Camera-type eye (tissue), 1 donor: ENCODE measurements around the gene KRTAP10-9. TPM values are rescaled to one million over a fixed set of nuclear protein-coding genes. Genes with fewer than 3 reads are reported as not detected.

Experiments used
- total RNA-seq: library from RNA; depleted of rRNA; stranded (reverse); fragments of >200 nt; gene quantifications from one replicate; pipeline ENCODE4 v1.2.3, GENCODE V29; 2014

KRTAP10-9 gene, protein sequence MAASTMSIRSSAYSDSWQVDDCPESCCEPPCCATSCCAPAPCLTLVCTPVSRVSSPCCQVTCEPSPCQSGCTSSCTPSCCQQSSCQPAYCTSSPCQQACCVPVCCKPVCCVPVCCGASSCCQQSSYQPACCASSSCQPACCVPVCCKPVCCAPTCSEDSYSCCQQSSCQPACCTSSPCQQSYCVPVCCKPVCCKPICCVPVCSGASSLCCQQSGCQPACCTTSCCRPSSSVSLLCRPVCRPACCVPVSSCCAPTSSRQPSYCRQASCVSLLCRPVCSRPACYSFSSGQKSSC
- total RNA-seq, result not detected

DNA sequence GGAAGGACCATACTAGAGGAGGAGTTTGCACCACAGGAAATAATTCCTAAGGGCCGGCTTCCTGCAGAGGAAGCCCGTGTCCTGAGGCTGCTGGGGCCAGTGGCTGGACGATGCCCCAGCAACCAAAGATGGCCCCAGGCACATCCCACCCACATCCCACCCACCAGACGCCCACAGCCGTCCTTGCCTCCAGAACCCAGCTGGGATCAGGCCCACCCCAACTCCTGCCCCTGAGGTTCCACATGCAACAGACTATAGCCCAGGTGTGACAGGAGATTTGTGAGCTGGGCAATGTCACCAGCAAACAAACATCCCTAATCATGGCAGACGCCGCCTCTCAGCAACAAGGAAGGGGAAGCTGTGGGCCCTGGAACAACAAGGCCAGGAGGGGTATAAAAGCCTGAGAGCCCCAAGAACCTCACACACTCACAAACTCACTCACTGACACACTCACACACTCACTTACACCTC is at the start of gene KRTAP10-9:
Gene KRTAP10-9, plus strand, starts transcription at position 421 of the 471 bp plus-strand sequence. CDS start 79 bp downstream, outside the sequence.

DNA sequence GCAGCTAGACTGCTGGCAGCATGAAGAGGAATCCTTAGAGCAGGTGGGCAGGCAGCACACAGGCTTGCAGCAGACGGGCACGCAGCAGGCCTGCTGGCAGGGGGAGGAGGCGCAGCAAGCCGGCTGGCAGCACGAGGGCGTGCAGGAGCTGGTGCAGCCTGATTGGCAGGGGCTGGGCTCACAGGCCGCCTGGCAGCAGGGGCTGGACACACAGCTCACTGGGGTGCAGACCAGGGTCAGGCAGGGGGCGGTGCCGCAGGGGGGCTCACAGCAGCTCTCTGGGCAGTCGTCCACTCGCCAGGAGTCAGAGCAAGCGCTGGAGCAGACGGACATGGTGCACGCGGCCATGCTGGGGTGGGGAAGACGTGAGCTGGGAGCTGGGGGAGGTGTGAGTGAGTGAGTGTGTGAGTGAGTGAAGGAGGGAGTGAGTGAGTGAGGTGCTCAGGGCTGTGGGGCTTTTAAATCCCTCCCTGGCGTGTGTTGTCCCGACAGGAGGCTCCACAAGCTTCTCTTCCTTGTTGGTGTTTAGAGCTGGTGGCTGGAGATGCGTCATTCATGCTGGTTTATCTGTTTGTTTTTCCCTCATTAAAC is 46.6 kb upstream of the KRTAP10-9 start, which contains the start of gene KRTAP10-5:
Gene KRTAP10-5, minus strand, starts transcription at position 374 of the 591 bp plus-strand sequence. Its CDS starts 26 bp downstream, at position 348.

DNA sequence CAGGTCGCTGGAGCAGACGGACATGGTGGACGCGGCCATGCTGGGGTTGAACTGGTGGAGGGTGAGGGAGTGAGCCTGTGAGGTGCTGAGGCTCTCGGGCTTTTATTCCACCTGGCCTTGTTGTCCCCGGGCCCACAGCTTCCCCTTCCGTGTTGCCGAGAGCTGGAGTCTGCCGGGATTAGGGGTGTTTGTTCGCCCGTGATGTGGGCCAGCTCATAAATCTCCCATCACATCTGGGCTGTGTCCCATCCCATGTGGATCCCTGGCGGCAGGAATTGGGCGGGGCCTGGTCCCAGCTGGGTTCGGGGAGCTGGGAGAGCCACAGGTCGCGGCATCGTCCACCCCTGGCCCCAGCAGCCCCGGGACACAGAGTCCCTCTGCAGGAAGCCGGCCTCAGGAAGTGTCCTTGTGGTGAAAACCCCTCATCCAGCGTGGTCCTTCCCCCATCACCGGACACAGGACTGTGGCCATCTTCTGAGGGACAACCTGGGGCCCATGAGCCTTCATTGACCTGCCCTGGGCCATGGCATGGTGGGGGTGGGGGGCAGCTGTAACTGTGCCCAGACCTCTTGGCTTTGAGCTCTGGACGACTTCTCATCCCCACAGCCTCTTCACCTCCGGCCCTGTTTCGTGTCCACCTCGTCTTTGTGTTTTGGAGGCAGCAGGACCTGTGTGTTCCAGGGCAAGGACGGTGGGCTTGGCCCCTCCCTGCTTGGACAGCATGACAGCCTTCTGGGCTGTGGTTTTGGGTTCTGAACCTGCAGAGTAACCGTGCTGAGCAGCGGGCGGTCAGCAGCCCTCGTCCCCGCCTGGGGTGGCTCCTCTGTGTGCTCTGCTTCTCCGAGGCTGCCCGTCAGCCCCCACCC is 34.2 kb upstream of the KRTAP10-9 start, which contains the start of gene KRTAP10-6:
Gene KRTAP10-6, minus strand, starts transcription at position 60 of the 866 bp plus-strand sequence. Its CDS starts 21 bp downstream, at position 39.

DNA sequence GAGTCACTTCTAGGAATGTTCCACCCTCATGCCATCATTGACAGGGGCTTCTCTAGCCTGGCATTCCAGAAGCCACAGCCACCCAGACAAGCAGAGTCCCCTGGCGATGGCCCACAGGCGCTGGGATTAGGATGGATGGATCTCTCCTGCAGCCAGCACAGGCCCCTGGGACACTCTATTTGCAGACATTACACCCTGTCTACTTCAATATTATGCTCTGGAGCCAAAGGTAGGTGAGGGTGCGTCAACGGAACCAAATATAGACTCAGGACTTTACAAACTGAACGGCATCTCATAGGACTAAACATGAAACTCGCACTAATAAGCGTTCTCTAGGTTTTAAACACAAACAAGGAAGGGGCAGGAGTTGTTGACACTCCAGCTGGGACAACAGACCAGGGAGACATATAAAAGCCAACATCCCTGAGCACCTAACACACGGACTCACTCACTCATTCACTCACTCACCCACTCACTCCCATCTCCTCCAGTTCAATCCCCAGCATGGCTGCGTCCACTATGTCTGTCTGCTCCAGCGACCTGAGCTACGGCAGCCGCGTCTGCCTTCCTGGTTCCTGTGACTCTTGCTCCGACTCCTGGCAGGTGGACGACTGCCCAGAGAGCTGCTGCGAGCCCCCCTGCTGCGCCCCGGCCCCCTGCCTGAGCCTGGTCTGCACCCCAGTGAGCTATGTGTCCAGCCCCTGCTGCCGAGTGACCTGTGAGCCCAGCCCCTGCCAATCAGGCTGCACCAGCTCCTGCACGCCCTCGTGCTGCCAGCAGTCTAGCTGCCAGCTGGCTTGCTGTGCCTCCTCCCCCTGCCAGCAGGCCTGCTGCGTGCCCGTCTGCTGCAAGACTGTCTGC is 26.5 kb upstream of the KRTAP10-9 start, which contains the start of gene KRTAP10-7:
Gene KRTAP10-7, plus strand, starts transcription at position 480 of the 861 bp plus-strand sequence. Its CDS starts 25 bp downstream, at position 505.

DNA sequence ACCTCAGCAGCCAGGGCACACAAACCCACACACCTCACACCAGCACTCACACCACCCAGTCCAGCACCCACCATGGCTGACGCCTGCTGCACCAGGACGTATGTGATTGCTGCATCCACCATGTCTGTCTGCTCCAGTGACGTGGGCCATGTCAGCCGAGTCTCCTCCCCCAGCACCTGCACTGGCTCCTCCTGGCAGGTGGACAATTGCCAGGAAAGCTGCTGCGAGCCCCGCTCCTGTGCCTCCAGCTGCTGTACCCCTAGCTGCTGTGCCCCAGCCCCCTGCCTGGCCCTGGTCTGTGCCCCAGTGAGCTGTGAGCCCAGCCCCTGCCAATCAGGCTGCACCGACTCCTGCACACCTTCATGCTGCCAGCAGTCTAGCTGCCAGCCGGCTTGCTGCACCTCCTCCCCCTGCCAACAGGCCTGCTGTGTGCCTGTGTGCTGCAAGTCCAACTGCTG is 14.8 kb upstream of the KRTAP10-9 start, which contains the start of gene KRTAP10-8:
Gene KRTAP10-8, plus strand, starts transcription at position 51 of the 458 bp plus-strand sequence. Its CDS starts 22 bp downstream, at position 73.

DNA sequence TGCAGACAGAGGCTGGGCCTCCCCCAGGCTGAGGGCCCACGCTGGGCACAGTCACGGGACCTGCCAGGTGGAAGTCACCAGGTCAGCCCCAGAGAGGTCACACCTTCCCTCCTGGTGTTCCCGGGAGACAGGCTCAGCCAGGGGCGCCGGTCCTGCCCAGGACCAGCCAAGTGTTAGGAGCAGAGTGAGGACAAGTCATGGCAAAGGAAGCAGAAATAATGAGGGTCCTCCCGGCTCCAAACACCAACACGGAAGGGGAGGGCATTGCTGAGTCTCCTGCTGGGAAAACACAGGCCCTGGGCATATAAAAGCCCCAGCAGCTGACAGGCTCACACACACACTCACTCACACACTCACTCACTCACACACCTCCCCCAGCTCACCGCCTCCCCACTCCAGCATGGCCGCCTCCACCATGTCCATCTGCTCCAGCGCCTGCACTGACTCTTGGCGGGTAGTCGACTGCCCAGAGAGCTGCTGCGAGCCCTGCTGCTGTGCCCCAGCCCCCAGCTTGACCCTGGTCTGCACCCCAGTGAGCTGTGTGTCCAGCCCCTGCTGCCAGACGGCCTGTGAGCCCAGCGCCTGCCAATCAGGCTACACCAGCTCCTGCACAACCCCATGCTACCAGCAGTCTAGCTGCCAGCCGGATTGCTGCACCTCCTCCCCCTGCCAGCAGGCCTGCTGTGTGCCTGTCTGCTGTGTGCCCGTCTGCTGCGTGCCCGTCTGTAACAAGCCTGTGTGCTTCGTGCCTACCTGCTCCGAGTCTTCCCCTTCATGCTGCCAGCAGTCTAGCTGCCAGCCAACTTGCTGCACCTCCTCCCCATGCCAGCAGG is 10.3 kb downstream of the KRTAP10-9 start, which contains the start of gene KRTAP10-10:
Gene KRTAP10-10, plus strand, starts transcription at position 339 of the 833 bp plus-strand sequence. Its CDS starts 62 bp downstream, at position 401.

DNA sequence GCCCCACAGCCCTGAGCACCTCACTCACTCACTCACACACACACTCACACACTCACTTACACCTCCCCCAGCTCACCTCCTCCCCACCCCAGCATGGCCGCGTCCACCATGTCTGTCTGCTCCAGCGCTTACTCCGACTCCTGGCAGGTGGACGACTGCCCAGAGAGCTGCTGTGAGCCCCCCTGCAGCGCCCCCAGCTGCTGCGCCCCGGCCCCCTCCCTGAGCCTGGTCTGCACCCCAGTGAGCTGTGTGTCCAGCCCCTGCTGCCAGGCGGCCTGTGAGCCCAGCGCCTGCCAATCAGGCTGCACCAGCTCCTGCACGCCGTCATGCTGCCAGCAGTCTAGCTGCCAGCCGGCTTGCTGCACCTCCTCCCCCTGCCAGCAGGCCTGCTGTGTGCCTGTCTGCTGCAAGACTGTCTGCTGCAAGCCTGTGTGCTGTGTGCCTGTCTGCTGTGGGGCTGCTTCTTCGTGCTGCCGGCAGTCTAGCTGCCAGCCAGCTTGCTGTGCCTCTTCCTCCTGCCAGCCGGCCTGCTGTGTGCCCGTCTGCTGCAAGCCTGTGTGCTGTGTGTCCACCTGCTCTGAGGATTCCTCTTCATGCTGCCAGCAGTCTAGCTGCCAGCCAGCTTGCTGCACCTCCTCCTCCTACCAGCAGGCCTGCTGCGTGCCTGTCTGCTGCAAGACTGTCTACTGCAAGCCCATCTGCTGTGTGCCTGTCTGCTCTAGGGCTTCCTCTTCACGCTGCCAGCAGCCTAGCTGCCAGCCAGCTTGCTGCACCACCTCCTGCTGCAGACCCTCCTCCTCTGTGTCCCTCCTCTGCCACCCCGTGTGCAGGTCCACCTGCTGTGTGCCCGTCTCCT is 19.7 kb downstream of the KRTAP10-9 start, which contains the start of gene KRTAP10-11:
Gene KRTAP10-11, plus strand, starts transcription at position 49 of the 856 bp plus-strand sequence. Its CDS starts 45 bp downstream, at position 94.

DNA sequence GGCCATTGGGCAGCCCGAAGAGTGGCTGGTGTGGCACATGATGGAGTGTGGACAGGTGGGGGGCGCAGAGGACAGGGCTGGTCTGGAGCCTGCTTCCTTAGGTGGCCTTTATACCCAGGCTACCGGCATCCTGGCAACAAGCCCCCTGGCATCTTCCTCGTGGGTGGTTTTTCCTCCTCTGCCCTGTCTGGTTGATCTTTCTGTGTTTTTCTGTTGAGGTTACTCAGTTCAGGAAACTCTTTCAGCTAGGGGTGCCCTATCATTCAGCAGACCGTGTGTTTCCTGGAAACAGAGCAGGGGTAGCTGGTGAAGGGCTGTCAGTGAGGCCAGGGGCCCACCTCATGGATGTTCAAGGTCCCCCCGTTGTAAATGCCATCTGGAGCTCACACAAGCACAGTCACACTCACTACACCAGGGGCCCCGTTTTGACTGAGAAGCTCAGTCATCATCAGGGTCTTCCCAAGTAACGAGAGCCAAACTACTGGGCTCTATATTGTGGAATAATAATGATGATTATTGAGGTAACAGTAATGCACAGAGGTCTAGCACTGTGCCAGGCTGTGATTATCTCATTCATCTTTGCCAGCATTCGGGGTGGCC is 27.8 kb downstream of the KRTAP10-9 start, which contains the start of gene KRTAP12-4:
Gene KRTAP12-4, minus strand, starts transcription at position 84 of the 600 bp plus-strand sequence. Its CDS starts 45 bp downstream, at position 39.

DNA sequence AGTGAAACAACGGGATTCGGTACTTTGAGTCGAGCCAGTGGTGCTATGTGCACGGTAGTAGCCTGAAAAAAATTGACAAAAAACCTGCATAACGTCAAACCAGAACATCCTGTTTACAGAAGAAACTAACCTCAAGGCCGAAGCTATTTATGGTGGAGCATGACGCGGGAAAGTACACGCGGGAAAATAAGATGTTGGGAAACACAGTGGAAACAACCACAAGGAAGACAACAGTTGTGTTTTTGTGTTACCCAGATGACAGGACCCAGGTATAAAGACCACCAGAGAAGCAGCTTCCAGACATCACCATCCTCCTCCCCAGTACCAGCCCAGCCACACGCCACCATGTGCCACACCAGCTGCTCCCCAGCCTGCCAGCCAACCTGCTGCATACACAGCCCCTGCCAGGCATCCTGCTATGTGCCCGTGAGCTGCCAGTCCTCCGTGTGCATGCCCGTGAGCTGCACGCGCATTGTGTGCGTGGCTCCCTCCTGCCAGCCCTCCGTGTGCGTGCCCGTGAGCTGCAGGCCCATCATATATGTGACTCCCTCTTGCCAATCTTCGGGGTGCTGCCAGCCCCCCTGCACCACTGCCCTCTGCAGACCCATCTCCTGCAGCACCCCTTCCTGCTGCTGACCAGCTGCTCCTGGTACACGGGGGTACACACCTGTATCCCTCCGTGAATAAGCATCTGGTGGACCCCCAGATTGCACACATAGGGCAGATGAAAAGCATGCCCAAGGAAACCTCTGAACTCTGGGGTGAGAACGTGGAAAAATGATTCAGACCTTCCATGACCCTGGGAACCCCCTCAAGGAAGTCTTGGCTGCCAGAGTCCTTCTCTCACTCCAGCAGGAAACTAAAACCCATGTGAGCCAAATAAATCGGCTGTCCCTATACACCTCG is 31.0 kb downstream of the KRTAP10-9 start, which contains the start of gene KRTAP12-3:
Gene KRTAP12-3, plus strand, starts transcription at position 298 of the 906 bp plus-strand sequence. Its CDS starts 48 bp downstream, at position 346.

DNA sequence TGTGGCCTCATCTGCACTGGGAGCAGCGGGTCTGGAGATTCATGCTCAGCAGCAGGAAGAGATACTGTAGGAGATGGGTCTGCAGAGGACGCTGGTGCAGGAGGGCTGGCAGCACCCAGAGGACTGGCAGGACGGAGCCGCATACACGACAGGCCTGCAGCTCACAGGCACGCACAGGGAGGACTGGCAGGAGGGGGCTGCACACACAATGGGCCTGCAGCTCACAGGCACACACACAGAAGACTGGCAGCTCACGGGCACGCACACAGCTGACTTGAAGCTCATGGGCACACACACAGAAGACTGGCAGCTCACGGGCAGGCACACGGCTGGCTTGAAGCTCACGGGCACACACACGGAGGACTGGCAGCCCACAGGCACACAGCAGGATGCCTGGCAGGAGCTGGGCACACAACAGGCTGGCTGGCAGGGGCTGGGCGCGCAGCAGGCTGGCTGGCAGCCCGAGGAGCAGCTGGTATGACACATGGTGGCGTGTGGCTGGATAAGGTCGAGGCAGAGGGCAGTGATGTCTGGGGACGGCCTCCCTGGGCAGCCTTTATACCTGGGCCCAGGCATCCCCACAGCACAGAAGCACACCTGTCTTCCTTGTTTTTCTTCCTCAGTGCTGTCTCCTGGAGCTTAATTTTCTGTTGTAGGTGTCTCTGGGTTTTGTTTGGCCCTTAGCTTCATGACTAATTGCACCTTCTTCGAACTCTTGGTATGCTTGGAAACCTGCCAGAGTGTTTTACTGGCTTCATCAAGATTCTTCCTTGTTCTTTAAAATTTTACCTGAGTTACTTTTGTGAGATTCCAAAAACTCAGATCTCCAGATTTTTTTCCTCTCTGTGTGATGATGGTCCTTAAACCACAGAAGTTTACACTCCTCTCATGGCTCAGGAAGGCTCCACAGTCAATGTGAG is 39.8 kb downstream of the KRTAP10-9 start, which contains the start of gene KRTAP12-2:
Gene KRTAP12-2, minus strand, starts transcription at position 527 of the 920 bp plus-strand sequence. Its CDS starts 41 bp downstream, at position 486.

Other genes starting within 250 kb of the KRTAP10-9 start
- 3.4 TPM for gene LRRC3, start 171.6 kb upstream of the KRTAP10-9 start, total RNA-seq
- gene KRTAP10-1, start 86.9 kb upstream of the KRTAP10-9 start, total RNA-seq, result not detected
- not detected for gene KRTAP10-2, start 75.6 kb upstream of the KRTAP10-9 start, total RNA-seq
- not detected for gene KRTAP10-3, start 68.3 kb upstream of the KRTAP10-9 start, total RNA-seq
- gene KRTAP10-4, start 53.4 kb upstream of the KRTAP10-9 start, total RNA-seq, result not detected
- gene KRTAP10-5, start 46.5 kb upstream of the KRTAP10-9 start, total RNA-seq, result not detected
- not detected for gene KRTAP10-6, start 34.6 kb upstream of the KRTAP10-9 start, total RNA-seq
- gene KRTAP10-7, start 26.5 kb upstream of the KRTAP10-9 start, total RNA-seq, result not detected
- gene KRTAP10-8, start 15.0 kb upstream of the KRTAP10-9 start, total RNA-seq, result not detected
- gene KRTAP10-10, start 10.3 kb downstream of the KRTAP10-9 start, total RNA-seq, result not detected
- gene KRTAP10-11, start 19.3 kb downstream of the KRTAP10-9 start, total RNA-seq, result not detected
- not detected for gene KRTAP12-4, start 27.6 kb downstream of the KRTAP10-9 start, total RNA-seq
- not detected for gene KRTAP12-3, start 30.8 kb downstream of the KRTAP10-9 start, total RNA-seq
- gene KRTAP12-2, start 39.8 kb downstream of the KRTAP10-9 start, total RNA-seq, result not detected
- not detected for gene KRTAP12-1, start 55.1 kb downstream of the KRTAP10-9 start, total RNA-seq
- gene KRTAP10-12, start 70.1 kb downstream of the KRTAP10-9 start, total RNA-seq, result not detected
- not detected for gene TSPEAR, start 84.5 kb downstream of the KRTAP10-9 start, total RNA-seq
- 73.3 TPM for gene UBE2G2, start 174.7 kb downstream of the KRTAP10-9 start, total RNA-seq
- gene SUMO3, start 191.0 kb downstream of the KRTAP10-9 start, total RNA-seq, result 59.3 TPM
- gene PTTG1IP, start 246.6 kb downstream of the KRTAP10-9 start, total RNA-seq, result 172 TPM